Aorta (tissue), 5 donors: Measurements from ENCODE around the gene CLCN7. TPM values are rescaled to one million over a fixed set of nuclear protein-coding genes. Genes with fewer than 3 reads are reported as not detected.

Source experiments
- ATAC-seq: fragments of 200-7000 bp; cut with Tn5 transposase; one replicate; pipeline ENCODE4 v1.9.1; 2022; ENCODE audit warnings: moderate library complexity; ENCODE audit not compliant: low FRiP score
- DNase-seq, 2 donors: peaks; one replicate each; pipeline ENCODE4 v3.0.0-alpha.2; 2020
- H3K27ac ChIP-seq, 2 donors: one replicate each; pipeline ENCODE4 v1.5.1; 2013; ENCODE audit warnings: low read length in 2 of 2, mild to moderate bottlenecking in 2 of 2, moderate library complexity in 2 of 2, control low read depth in 1 of 2, inconsistent platforms in 1 of 2, low read depth in 1 of 2
- H3K27me3 ChIP-seq, 2 donors: one replicate each; pipeline ENCODE4 v1.6.1; 2013; ENCODE audit warnings: control low read depth in 1 of 2, low read length in 1 of 2, mild to moderate bottlenecking in 1 of 2, moderate library complexity in 1 of 2; ENCODE audit not compliant: insufficient read depth in 2 of 2, control insufficient read depth in 1 of 2
- H3K36me3 ChIP-seq, 2 donors: one replicate each; pipeline ENCODE4 v1.6.1; 2013; ENCODE audit warnings: control low read depth in 1 of 2, low read length in 1 of 2, mild to moderate bottlenecking in 1 of 2; ENCODE audit not compliant: insufficient read depth in 2 of 2, control insufficient read depth in 1 of 2
- H3K4me1 ChIP-seq, 2 donors: one replicate each; pipeline ENCODE4 v1.6.1; 2013; ENCODE audit warnings: low read length in 2 of 2, control low read depth in 1 of 2, mild to moderate bottlenecking in 1 of 2, moderate library complexity in 1 of 2; ENCODE audit not compliant: insufficient read depth in 2 of 2, control insufficient read depth in 1 of 2
- H3K4me3 ChIP-seq, 2 donors: one replicate each; pipeline ENCODE4 v1.5.1; 2013; ENCODE audit warnings: low read length in 2 of 2, control low read depth in 1 of 2, mild to moderate bottlenecking in 1 of 2
- H3K9me3 ChIP-seq: one replicate; pipeline ENCODE4 v1.6.1; 2013; ENCODE audit warnings: mild to moderate bottlenecking, low read length; ENCODE audit not compliant: control insufficient read depth
- WGBS, 2 donors: extraction: QIAGEN DNeasy Blood & Tissue Kit; methylation state at CpG; one replicate each; pipeline ENCODE4 v1.1.7; 2013; 5-methylcytosine and 5-hydroxymethylcytosine counted together
- intact Hi-C, 2 donors: fragments of 100-400 bp; cut with DNase I; formaldehyde crosslinking; loops; one replicate each; pipeline versions ENCODE4 v1.14.2 to v1.15.0; 2022
- polyA plus RNA-seq, 2 donors: library from polyadenylated mRNA; stranded (reverse); fragments of 200-250 nt; gene quantifications; one replicate each; pipeline ENCODE4 v1.2.3, GENCODE V29; 2013
- total RNA-seq, 2 donors: library from RNA; stranded (reverse); fragmentation: NEBNext Ultra II Directional; extraction: Animal tissue kit (Norgen Biotek cat#: 25700); gene quantifications; one replicate each; pipeline ENCODE4 v1.2.1, GENCODE V29; 2021
- donor health status: healthy with polysubstance abuse.
- donor health status: Bipolar disorder and iron deficiency.
- donor health status: DM: no; HTN: no; CAD: no.
- donor health status: DM: no; HTN: no; CAD: no.
- donor health status: DM: yes; HTN: yes; CAD: no.

CLCN7 gene
- total and polyA plus RNA-seq, 4 donors = 14.5 to 90.9 (median 67.0) TPM

- H3K36me3 ChIP-seq = peaks cover 0 to 6% of the 10 kb centered on the region in 2 donors
- H3K27me3 ChIP-seq = no peaks in the 10 kb centered on the region
- H3K9me3 ChIP-seq = no peaks in the 10 kb centered on the region
- no peaks in the 10 kb centered on the region for H3K4me1 ChIP-seq
- ATAC-seq = no peak
- intact Hi-C loops = no loop called here
- no peak overlapping the region for H3K27ac ChIP-seq
- WGBS, 2 donors = 88 to 91% methylated on average over 16 of the region's 16 CpGs
- DNase-seq = no peak
- no peak overlapping the region for H3K4me3 ChIP-seq
Observed at GRCh38 chr16:1456951-1457350, 17.9 kb downstream of the CLCN7 start.

- Histone ChIP-seq H3K36me3 (peaks cover 0 to 6% of the 10 kb centered on the region in 2 donors), H3K4me1 (no peaks in the 10 kb centered on the region), H3K9me3 (no peaks in the 10 kb centered on the region), H3K27ac (no peak overlapping the region), H3K27me3 (no peaks in the 10 kb centered on the region), H3K4me3 (no peak overlapping the region)
- ATAC-seq (no peak), DNase-seq (no peak)
- WGBS, 2 donors = 92 to 94% methylated on average over 40 to 41 of the region's 41 CpGs
- intact Hi-C loops = no loop called here
Observed at GRCh38 chr16:1455190-1456171, 19.3 kb downstream of the CLCN7 start.

- H3K4me3 ChIP-seq = no peak overlapping the region
- H3K27me3 ChIP-seq = no peaks in the 10 kb centered on the region
- H3K4me1 ChIP-seq = no peaks in the 10 kb centered on the region
- no peaks in the 10 kb centered on the region for H3K9me3 ChIP-seq
- H3K27ac ChIP-seq = no peak overlapping the region
- WGBS, 2 donors = 92 to 93% methylated on average over 17 of the region's 17 CpGs
- peaks cover 0 to 6% of the 10 kb centered on the region in 2 donors for H3K36me3 ChIP-seq
- ATAC-seq (no peak), DNase-seq (no peak)
- intact Hi-C loops = no loop called here
Observed at GRCh38 chr16:1454561-1454960, 20.3 kb downstream of the CLCN7 start.

GRCh38 chr16:1453316-1453715, 21.5 kb downstream of the CLCN7 start:
- intact Hi-C loops = no loop called here
- H3K9me3 ChIP-seq = no peaks in the 10 kb centered on the region
- no peak overlapping the region for H3K27ac ChIP-seq
- DNase-seq (no peak), ATAC-seq (no peak)
- peaks cover 0 to 6% of the 10 kb centered on the region in 2 donors for H3K36me3 ChIP-seq
- 94 to 96% methylated on average over 18 to 19 of the region's 19 CpGs for WGBS, 2 donors
- H3K4me3 ChIP-seq = no peak overlapping the region
- no peaks in the 10 kb centered on the region for H3K27me3 ChIP-seq
- H3K4me1 ChIP-seq = no peaks in the 10 kb centered on the region

- H3K27me3 ChIP-seq = no peaks in the 10 kb centered on the region
- no peak for DNase-seq
- H3K4me3 ChIP-seq = no peak overlapping the region
- H3K4me1 ChIP-seq = no peaks in the 10 kb centered on the region
- ATAC-seq = no peak
- H3K27ac ChIP-seq = no peak overlapping the region
- no peaks in the 10 kb centered on the region for H3K9me3 ChIP-seq
- WGBS, 2 donors = 93 to 95% methylated on average over 20 of the region's 20 CpGs
- peaks cover 0 to 6% of the 10 kb centered on the region in 2 donors for H3K36me3 ChIP-seq
- intact Hi-C loops = no loop called here
Observed at GRCh38 chr16:1452530-1452929, 22.3 kb downstream of the CLCN7 start.

- Histone ChIP-seq H3K9me3 (no peaks in the 10 kb centered on the region), H3K36me3 (peaks cover 0 to 6% of the 10 kb centered on the region in 2 donors), H3K27ac (no peak overlapping the region), H3K4me3 (no peak overlapping the region), H3K4me1 (no peaks in the 10 kb centered on the region), H3K27me3 (no peaks in the 10 kb centered on the region)
- WGBS, 2 donors = 93 to 94% methylated on average over 34 of the region's 34 CpGs
- no peak for DNase-seq
- no peak for ATAC-seq
- intact Hi-C loops = no loop called here
Observed at GRCh38 chr16:1451702-1452392, 23.0 kb downstream of the CLCN7 start.

- Histone ChIP-seq H3K27ac (no peak overlapping the region), H3K27me3 (no peaks in the 10 kb centered on the region), H3K4me3 (no peak overlapping the region), H3K9me3 (no peaks in the 10 kb centered on the region), H3K4me1 (no peaks in the 10 kb centered on the region), H3K36me3 (peaks cover 0 to 6% of the 10 kb centered on the region in 2 donors)
- WGBS, 2 donors = 96 to 98% methylated on average over 21 of the region's 21 CpGs
- no peak for DNase-seq
- no peak for ATAC-seq
- intact Hi-C loops = no loop called here
Observed at GRCh38 chr16:1450841-1451240, 24.0 kb downstream of the CLCN7 start.

- peaks cover 0 to 6% of the 10 kb centered on the region in 2 donors for H3K36me3 ChIP-seq
- ATAC-seq (no peak), DNase-seq (no peak)
- H3K27ac ChIP-seq = no peak overlapping the region
- WGBS, 2 donors = 91 to 93% methylated on average over 29 of the region's 29 CpGs
- H3K27me3 ChIP-seq = no peaks in the 10 kb centered on the region
- no peaks in the 10 kb centered on the region for H3K9me3 ChIP-seq
- intact Hi-C loops = no loop called here
- no peak overlapping the region for H3K4me3 ChIP-seq
- no peaks in the 10 kb centered on the region for H3K4me1 ChIP-seq
Observed at GRCh38 chr16:1450218-1450617, 24.6 kb downstream of the CLCN7 start.
